NK-92 (cell line): Measurements from ENCODE around the gene SPATA21.

Experiments
- DNase-seq: peaks from one replicate; lab custom pipeline; 2025; ENCODE audit not compliant: unreplicated experiment; lab: John Stamatoyannopoulos, UW

SPATA21 gene

DNA sequence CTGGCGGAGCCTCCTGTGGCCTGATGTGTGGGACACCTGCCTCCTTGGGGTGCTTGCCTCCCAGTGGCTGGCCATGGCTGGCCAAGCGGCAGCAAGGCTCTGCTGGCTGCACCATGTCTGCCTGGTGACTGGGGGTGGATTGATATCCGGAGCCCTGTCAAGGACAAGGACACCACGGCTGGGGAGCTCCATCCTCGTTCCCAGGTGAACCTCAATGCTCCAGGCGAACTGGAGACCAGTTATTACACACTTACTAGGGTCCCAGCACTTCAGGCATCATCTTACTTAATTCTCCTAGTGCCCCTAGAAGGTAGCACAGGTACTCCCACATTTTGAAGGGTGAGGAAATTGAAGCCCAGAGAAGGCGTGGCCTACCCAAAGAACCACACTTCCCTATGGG is 15.2 kb downstream of the SPATA21 start:
- no peak for DNase-seq

DNA sequence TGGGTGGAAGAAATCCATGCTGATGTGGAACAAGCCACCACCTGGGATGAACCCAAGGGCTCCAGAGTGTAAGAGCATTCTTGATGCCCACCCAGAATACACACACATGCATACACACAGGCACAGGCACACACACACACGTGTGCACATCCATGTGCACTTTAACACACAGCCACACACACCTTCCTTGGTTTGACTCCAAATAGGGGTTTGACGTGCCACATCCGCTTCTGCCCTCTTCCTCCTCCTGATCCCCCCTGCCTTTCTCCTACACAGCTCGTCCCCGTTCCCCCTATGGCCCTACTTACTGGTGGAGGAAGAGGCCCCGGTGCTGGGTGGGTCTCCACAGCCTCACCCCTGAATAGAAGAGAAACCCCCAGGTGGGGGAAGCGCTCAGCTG is 16.0 kb downstream of the SPATA21 start:
- DNase-seq, result no peak

DNA sequence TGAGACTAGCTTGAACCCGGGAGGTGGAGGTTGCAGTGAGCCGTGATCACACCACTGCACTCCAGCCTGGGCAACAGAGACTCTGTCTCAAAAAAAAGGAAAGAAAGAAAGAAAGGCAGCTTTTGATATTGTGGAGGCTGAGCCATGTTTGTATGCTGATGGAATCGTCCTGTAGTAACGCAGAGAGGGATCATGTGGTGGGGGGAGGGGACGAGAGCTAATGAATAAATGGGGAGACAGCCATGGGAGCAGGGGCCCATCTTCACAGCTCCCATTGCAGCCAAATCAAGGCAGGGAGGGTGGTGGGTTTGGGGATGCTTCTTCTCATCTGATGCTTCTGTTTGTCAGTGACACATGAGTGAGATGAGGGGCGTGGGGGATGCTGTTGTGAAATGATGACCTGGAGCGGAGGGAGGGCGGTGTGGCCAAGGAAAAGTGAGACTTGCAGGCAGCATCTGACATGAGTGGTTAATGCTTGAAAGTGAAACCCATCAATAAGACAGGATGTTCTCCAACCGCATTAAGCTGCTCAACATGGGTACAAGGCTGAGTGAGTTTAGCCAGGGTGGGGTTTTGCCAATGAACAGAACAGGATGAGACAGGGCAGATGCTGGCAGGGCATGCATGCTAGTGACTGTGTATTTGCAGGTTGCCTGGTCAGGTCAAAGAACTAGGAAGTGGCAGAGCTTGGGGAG is 16.7 kb downstream of the SPATA21 start:
- DNase-seq, result no peak

DNA sequence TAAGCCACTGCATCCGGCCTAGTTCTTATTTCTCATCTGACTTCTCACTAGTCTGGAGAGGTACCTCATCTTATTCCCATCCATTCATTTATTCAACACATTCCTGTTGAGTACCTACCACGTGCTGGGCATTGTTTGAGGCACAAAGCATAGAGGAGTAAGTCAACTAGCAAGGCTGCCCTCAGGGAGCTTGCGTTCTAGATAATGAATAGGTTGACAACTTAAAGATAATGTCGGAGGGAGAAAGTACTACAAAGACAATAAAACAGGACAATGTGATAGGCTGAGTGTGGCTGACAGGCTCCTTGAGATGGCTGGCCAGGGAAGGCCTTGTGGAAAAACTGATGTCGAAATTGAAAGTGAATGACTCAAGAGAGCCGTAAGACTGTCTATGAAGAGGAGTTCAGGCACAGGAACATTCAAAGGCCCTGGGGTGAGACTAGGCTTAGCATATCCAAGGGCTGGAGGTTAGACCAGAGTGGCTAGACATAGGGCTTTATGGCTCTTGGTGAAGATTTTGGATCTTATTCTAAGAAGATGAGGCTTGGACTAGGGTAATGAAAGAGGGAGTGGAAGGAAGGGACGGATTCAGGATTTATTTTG is 18.3 kb downstream of the SPATA21 start:
- DNase-seq, result no peak

DNA sequence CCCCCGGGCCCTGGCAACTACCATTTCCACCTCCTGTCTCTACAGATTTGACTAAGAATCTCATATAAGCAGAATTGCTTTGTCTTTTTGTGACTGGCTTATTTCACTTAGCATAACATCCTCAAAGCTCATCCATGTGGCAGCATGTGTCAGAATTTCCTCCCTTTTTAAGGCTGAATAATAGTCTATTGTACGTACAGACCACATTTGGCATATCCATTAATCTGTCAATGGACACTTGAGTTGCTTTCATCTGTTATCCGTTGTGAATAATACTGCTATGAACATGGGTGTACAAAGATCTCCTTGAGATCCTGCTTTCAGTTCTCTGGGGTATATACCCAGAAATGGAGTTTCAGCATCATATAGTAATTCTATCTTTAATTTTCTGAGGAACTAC is 24.0 kb downstream of the SPATA21 start:
- no peak for DNase-seq

DNA sequence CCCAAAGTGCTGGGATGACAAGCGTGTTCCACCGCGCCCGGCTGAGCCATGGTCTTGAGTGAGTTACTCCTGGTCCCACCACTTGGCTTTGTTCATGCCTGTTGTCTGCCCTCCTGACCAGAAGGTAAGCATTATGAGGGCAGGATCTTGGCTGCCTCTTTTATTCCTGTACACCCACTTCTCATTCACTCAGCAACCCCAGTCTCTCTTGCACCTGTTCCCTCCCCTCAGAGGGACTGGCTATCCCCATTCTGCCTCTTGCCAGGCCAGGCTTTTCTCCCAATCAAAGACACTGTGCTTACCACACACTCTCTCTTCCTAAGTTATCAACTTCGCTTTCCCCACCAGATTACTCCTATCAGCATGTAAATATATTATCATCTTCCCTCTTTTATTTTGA is 26.4 kb downstream of the SPATA21 start:
- DNase-seq, result no peak

DNA sequence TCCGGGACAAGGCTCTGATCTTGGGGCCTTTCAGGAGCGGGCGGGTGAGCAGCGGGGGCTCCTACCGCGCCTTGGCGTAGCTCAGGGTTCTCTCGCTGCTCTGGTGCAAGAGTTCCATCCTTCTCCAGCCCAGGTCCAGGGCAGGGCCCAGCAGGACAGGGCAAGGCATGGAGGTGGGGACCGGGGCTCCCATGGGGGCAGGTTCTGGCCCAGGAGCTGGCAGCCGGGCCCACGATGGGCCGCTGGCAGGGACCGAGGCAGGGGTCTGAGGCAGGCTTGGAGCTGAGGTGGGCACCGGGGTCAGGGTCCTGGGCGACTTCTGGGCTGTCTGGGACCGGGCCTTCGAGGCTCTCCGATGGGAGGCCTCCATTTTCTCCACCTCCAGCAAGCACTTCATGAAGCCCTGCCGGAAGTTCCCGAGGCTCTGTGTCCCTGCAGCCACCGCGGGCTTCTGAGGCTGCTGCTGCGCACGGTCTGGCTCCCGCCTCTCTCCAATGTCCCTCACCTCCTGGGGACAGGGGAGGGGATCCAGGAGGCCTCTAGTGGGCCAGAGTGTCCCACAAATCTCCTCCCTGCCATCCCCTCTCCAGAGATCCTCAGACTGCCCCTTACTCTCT is 27.6 kb downstream of the SPATA21 start:
- DNase-seq, result no peak

DNA sequence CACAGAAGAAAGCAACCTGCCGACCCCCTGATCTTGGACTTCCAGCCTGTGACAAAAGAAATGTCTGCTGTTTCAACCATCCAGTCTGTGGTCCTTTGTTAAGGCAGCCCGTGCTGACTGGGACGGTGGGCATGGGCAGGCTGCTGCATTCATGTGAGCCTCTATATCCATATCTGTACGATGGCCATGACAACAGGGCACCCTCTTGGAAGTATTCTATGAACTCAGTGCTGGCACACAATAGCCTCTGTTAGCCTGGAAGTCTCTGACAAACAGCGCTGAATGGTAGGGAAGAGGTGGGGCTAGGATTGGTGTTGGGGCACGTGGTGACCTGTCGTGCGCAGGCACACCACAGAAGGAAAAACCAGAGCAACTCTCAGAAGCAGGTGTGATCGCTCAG is 30.4 kb downstream of the SPATA21 start:
- no peak for DNase-seq

DNA sequence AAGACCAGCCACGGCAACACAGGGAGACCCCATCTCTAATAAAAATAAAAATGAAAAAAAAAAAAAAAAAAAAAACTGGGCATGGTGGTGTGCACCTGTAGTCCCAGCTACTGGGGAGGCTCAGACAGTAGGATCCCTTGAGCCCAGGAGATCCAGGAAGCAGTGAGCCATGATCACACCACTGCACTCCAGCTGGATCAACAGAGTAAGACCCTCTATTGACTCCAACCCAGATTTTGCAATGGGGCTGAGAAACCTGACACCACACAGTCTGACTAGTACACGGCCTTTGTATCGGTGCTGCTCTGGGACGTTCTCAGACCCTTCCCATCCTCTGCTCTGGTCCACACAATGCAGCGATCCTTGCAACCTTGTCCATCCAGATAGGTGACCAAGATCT is 31.8 kb downstream of the SPATA21 start:
- no peak for DNase-seq

DNA sequence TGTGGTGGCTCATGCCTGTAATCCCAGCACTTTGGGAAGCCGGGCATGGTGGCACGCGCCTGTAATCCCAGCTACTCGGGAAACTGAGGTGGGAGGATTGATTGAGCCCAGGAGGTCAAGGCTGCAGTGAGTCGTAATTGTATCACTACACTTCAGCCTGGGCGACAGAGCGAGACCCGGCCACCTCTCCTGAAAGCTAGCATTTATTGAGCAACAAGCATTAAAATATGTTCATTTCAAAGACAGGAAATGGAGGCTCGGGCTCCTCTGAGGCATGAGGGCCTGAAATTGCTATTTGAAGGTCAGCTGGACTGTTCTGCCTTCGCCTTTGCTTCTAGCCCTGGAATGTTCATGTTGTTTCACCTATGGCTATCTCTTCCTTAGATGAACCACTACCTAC is 34.5 kb downstream of the SPATA21 start:
- DNase-seq, result no peak

DNA sequence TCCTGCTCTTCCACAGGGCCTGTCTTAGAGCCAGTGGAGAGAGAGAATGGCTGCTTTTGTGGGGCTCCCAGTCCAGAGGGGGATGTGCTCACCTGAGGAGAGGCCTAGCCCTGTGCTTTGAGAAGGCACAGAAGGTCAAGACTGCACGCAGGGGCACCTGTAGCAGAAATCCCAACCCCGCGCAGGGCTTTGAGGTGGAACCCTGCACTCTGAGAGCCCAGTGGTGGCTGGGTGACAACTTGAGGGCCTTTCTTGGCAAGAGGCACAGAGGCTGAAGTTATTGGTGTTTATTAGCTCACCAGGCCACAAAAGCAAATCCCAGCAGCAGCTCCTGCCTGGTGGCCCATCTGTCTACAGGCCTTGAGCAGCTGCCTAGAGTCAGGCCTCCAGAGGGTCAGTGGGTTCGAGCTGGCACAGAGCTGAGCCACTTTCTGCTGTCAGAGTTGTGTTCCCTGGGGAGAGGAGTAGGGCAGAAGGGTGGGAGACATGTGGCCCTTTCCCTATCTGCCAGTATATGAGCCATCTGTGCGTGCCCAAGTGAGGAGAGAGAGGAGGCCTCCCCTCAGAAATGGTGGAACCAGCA is 38.8 kb downstream of the SPATA21 start:
- DNase-seq, result no peak

DNA sequence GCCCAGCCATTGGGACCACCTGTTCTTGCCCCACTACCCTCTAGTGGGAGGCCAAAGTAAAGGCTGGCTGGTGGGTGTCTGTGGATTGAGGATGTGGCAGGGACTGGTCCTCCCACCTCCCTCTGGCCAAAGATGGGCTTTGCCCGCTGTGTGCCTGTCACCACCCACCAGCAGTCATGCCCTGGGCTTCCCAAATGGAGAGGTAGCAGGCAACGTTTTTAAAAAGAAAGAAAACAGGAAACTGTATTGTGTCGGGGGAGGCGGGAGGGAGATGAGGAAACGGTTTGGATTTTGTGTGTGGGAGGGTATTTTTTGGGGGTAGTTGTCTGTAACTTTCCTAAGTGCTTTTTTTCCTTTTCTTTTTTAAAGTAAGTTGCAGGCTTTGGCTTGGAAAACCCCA is 40.1 kb downstream of the SPATA21 start:
- no peak for DNase-seq

DNA sequence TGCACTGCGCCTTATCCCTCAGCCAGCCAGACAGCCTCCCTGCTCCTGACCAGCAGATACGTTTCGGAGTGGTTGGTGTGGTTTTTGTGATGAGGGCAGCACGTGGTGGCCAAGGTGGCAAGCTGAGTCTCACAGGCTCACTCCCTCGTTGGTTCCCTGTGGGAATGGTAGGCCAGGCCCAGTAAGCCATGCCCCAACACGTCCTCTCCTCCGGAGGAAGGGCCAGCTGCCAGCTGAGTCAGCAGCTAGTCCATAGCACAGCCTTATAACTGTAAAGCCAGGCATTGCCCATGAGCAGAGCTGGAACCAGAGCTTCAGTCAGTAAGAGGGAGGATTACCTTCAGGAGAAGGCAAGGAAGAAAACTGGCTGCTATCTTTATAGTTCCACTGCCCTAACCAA is 40.6 kb downstream of the SPATA21 start:
- no peak for DNase-seq

DNA sequence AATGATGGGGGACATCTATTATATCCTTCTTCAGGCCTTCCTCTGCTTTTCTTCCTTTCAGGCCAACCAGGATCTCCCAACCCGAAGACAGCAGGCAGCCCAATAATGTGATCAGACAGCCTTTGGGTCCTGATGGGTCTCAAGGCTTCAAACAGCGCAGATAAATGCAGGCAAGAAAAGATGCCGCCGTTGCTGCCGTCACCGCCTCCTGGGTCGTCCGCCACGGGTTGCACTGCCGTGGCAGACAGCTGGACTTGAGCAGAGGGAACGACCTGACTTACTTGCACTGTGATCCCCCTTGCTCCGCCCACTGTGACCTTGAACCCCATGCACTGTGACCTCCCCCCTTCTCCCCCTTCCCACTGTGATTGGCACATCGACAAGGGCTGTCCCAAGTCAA is 42.2 kb downstream of the SPATA21 start:
- DNase-seq, result no peak

DNA sequence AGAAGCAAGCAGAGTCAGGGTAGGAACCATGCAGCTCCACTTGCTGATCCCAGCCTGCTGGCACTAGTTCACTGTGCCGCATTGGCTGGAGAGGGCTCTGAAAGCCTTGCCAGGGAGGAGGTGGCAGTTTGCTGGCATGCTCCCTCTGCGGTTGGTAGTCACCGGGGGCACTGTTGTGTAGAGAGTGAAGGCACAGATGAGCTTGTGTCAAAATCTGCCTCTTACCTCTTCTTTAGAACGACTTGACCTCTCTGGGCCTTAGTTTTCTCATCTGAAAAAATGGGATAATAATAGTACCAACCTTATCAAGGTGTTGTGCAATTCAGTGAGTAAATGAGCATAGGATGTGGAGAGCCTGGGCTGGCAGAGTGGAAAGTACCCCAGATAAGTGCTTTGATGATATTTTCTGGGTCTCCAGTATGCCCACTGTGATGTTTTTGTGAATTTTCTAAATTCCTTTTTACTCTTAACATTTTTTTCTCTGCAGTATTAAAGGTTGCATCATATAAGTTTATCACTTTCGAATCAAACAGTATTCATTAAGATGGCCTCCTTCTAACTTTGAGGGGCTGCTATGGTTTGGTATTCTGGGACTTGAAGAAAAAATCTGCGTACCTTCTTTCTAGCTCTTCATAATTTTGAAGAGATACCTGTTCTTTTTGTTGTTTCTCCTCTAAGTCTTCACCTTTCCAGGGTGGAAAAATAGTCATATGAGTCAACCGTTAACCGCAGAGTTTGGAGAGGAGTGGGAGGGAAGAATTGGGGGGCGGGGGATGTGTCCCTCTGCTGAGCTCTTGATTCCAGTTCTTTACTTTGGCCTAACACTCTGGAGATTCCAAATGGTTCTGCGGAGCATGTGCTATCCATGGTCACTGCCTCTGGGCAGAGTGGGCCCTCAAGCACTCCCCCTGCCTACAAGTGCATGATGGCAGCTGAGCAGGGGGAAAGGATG is 43.4 kb downstream of the SPATA21 start:
- DNase-seq, result no peak

DNA sequence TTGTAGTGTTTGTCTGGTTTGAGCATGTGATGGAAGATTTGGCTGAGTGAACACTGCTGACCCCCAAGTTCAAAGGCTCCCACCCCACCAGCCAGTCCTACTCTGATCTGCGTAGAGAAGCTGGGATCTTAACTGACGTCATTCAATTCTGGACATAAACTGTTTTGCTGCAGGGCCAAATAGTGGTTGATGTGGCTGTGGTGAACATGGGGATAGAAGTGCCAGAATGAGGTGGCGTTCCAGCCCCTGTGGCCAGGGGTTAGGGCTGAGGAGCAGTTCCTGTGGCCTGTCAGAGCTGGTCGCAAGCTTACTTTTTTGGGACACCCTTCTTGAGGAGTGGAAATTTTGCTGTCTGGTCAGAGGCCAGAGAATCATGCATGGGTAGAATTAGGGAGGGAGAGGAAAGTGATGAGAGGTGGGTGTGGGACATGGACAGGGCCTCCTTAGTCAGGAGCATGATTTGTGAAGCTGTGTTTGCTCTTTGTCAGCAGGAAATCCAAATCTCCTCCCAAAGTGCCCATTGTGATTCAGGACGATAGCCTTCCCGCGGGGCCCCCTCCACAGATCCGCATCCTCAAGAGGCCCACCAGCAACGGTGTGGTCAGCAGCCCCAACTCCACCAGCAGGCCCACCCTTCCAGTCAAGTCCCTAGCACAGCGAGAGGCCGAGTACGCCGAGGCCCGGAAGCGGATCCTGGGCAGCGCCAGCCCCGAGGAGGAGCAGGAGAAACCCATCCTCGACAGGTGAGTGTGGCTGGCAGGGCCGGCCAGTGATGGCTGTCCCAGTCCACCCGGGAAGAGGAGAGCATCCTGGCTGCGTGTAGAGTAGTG is 44.3 kb downstream of the SPATA21 start:
- DNase-seq, result no peak

DNA sequence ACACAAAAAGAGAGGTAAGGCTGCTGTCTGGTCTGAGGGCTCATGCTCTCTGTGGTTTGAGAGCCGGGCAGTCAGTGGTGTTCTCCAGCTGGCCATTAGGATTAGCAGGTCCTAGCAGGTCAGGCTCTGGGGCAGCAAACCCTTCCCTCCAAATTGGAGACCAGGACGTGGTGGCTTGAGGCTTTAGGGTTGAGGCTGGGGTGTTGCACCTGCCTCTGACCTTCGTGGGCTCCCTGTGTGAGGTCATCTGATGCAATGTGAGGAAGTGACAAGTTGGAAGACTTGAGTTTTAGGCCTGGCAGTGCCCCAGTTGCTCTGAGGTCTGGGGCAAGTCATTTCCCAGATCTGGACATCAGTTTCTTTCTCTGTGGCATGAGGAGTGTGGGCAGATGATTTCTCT is 45.8 kb downstream of the SPATA21 start:
- no peak for DNase-seq

DNA sequence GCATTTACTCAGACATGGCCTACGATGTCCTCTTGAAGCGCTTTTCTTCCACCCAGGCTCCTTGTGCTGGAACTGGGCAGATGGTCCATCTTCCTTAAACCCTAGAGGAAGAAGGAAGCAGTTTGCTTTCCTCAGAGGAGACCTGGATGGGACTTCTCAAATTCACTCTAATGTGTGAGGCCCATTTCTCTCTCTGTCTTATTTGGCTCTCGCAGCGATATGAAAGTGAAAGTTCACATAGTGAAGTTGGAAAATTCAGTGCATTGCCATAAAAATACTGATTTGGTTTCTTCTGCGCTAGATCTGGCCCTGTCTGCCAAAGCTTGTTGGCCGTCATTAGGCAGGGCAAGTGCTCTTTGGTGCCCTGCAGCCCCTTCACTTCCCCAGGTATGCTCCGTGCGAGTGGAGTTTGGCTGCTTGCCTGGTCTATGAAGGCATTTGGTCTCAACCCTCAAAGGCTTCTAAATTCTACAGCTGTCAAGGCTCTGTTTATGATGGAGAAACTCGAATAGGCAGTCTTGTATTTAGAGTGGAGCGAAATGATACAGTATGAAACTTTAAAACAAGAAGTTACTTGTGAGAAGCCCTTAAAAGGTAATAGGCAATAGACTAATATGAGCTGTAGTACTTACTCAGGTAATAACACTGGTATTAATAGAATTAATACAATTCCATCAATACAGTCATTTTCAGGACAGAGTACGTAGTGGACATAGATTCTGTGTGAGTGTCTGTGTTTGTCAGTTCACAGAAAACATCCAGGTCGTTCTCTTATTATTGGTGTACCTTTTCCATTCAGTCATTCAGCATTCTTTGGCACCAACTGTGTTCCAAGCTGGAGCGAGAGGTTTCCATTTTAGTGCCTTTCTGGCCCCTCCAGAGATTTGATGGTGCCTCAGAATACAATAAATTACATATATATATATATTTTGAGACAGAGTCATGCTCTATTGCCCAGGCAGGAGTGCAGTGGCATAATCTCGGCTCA is 49.7 kb downstream of the SPATA21 start:
- DNase-seq, result no peak

DNA sequence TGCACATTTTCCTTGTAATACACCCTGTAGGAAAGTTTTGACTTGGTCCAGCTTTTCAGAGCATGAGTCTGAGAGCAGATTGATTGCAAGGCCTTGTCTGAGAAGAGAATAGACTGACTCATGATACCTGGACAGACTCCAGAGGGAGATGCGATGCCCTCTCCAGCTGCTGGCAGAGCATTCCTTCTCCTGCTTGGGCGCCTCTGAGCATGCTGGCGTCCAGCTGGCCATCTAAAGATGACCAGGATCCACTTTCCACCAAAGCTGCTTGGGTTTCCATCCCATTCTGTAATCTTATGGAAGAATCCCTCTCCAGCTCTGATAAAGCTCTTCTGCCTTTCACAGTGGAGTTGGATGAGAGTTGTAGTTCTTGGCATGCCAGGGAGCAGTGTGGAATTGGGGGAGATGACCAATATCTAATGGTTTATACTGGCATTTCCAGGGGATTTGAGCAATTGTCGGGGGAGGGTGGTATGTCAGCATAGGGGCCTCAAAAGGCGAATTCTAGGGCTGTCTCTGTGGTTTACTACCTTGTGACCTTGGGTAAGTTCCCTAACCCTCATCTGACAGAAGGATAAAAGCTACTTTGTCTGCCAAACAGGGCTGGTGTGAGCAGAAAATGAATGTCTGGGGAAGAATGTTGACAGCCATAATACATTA is 50.6 kb downstream of the SPATA21 start:
- DNase-seq, result no peak
